Esophagus squamous epithelium (tissue), 5 donors: ENCODE results near the gene AP5Z1. TPM values are rescaled to one million over a fixed set of nuclear protein-coding genes. Genes with fewer than 3 reads are reported as not detected.
"Not testable (repeated sequence)": the region's sequence is repeated elsewhere in the genome, so short reads cannot be mapped to it uniquely, and the experiment has no call there.

ENCODE experiments used
- DNase-seq: peaks from one replicate; lab custom pipeline; 2025; lab: John Stamatoyannopoulos, UW
- H3K27ac ChIP-seq, 4 donors: fragments of 200-600 bp; sonication (generic); one replicate each; pipeline ENCODE4 v1.5.1; 2016 to 2019; ENCODE audit warnings: mild to moderate bottlenecking in 1 of 4
- H3K27me3 ChIP-seq, 4 donors: fragments of 200-600 bp; sonication (generic); 1 replicate in 3 of 4; 2 replicates in 1 of 4; pipeline versions ENCODE4 v1.5.1 to v1.6.0; 2017 to 2021; ENCODE audit warnings: antibody characterized with exemption in 1 of 4
- H3K36me3 ChIP-seq, 3 donors: fragments of 200-600 bp; sonication (generic); one replicate each; pipeline ENCODE4 v1.5.1; 2016 to 2019
- H3K4me1 ChIP-seq, 3 donors: fragments of 200-600 bp; sonication (generic); one replicate each; pipeline ENCODE4 v1.5.1; 2017 to 2019
- H3K4me3 ChIP-seq, 4 donors: fragments of 200-600 bp; sonication (generic); 1 replicate in 3 of 4; 2 replicates in 1 of 4; pipeline ENCODE4 v1.5.1; 2016 to 2019; ENCODE audit warnings: mild to moderate bottlenecking in 2 of 4, moderate library complexity in 1 of 4
- H3K9me3 ChIP-seq, 3 donors: fragments of 200-600 bp; sonication (generic); one replicate each; pipeline ENCODE4 v1.5.1; 2016 to 2019
- CTCF ChIP-seq, 6 experiments: fragments of 450-650 bp in 4 of 6; fragments of 200-600 bp in 2 of 6; sonication (generic) in 2 of 6; IDR thresholded peaks; one replicate each; pipeline ENCODE4 v1.5.1; 2016 to 2019; ENCODE audit warnings: antibody characterized with exemption in 6 of 6, mild to moderate bottlenecking in 4 of 6, moderate library complexity in 4 of 6
- POLR2A ChIP-seq, 4 donors: fragments of 450-650 bp; IDR thresholded peaks; one replicate each; pipeline ENCODE4 v1.6.1; 2017; ENCODE audit warnings: antibody characterized with exemption in 4 of 4, mild to moderate bottlenecking in 4 of 4, moderate library complexity in 3 of 4
- WGBS, 2 donors: methylation state at CpG; one replicate each; pipeline ENCODE4 v1.1.5; 2018; 5-methylcytosine and 5-hydroxymethylcytosine counted together
- intact Hi-C: fragments of 100-400 bp; cut with DNase I; formaldehyde crosslinking; loops from one replicate; pipeline ENCODE4 v1.15.0; 2022
- total RNA-seq, 4 donors: library from RNA; depleted of rRNA; stranded (reverse); fragments of >200 nt; gene quantifications; one replicate each; pipeline ENCODE4 v1.1.0, GENCODE V29; 2016
- donor health status: DM: yes; HTN: yes; CAD: no.

Gene AP5Z1
- total RNA-seq, 4 donors from 2014 or later, result 11.2 to 32.8 (median 23.8) TPM

- Histone ChIP-seq H3K4me1 (peaks cover 0 to 13% (median 0%) of the 10 kb centered on the region in 3 donors), H3K4me3 (no peak overlapping the region), H3K27ac (no peak overlapping the region), H3K27me3 (peaks cover 0 to 6% (median 0%) of the 10 kb centered on the region in 4 donors), H3K36me3 (no peaks in the 10 kb centered on the region), H3K9me3 (no peaks in the 10 kb centered on the region)
- WGBS, 2 donors, result 81% methylated on average over 4 of the region's 10 CpGs; no CpG with 5 or more reads in 1 of the 2 donors
- no peak for TF ChIP-seq CTCF (IDR thresholded peaks at IDR 0.05)
- no peak for TF ChIP-seq POLR2A (IDR thresholded peaks at IDR 0.05)
- DNase-seq, result no peak
- intact Hi-C loops, result no loop called here
These were observed 25.1 kb downstream of the AP5Z1 start for GRCh38 chr7:4800487-4800886.

GRCh38 chr7:4800926-4801838 is 25.8 kb downstream of the AP5Z1 start:
- Histone ChIP-seq H3K27ac (no peak overlapping the region), H3K4me3 (no peak overlapping the region), H3K27me3 (peaks cover 0 to 12% (median 0%) of the 10 kb centered on the region in 4 donors), H3K9me3 (no peaks in the 10 kb centered on the region), H3K36me3 (no peaks in the 10 kb centered on the region), H3K4me1 (peaks cover 0 to 13% (median 0%) of the 10 kb centered on the region in 3 donors)
- WGBS, 2 donors, result 75 to 79% methylated on average over 4 to 5 of the region's 27 CpGs
- no peak for DNase-seq
- intact Hi-C loops, result no loop called here
- TF ChIP-seq CTCF (IDR thresholded peaks at IDR 0.05) (no peak), POLR2A (IDR thresholded peaks at IDR 0.05) (no peak)

- Histone ChIP-seq H3K9me3 (no peaks in the 10 kb centered on the region), H3K4me3 (no peak overlapping the region), H3K27me3 (peaks cover 0 to 18% (median 0%) of the 10 kb centered on the region in 4 donors), H3K4me1 (peaks cover 0 to 13% (median 0%) of the 10 kb centered on the region in 3 donors), H3K36me3 (no peaks in the 10 kb centered on the region), H3K27ac (no peak overlapping the region)
- intact Hi-C loops, result no loop called here
- TF ChIP-seq CTCF (IDR thresholded peaks at IDR 0.05), result no peak
- TF ChIP-seq POLR2A (IDR thresholded peaks at IDR 0.05), result no peak
- no peak for DNase-seq
- WGBS, 2 donors, result 60% methylated on average over 1 of the region's 18 CpGs; no CpG with 5 or more reads in 1 of the 2 donors
These were observed 26.4 kb downstream of the AP5Z1 start for GRCh38 chr7:4801839-4802231.

- peaks cover 0 to 13% (median 0%) of the 10 kb centered on the region in 3 donors for H3K4me1 ChIP-seq
- H3K36me3 ChIP-seq, H3K27ac ChIP-seq, H3K4me3 ChIP-seq, DNase-seq, intact Hi-C loops, H3K9me3 ChIP-seq: not testable (repeated sequence)
- peaks cover 0 to 22% (median 0%) of the 10 kb centered on the region in 4 donors for H3K27me3 ChIP-seq
- no CpG with 5 or more reads among the region's 23 CpGs for WGBS, 2 donors
These were observed 27.2 kb downstream of the AP5Z1 start for GRCh38 chr7:4802577-4802976.

GRCh38 chr7:4803397-4804241 is 28.2 kb downstream of the AP5Z1 start:
- DNase-seq, result no peak

More at GRCh38 chr7:4803397-4804241, 28.2 kb downstream of the AP5Z1 start:
- no peak for TF ChIP-seq CTCF (IDR thresholded peaks at IDR 0.05)
- no peak for TF ChIP-seq POLR2A (IDR thresholded peaks at IDR 0.05)
- no peak overlapping the region for H3K4me3 ChIP-seq
- peaks cover 0 to 6% (median 0%) of the 10 kb centered on the region in 3 donors for H3K4me1 ChIP-seq
- no peaks in the 10 kb centered on the region for H3K36me3 ChIP-seq
- peaks cover 0 to 26% (median 0%) of the 10 kb centered on the region in 4 donors for H3K27me3 ChIP-seq
- H3K27ac ChIP-seq, result no peak overlapping the region
- no peaks in the 10 kb centered on the region for H3K9me3 ChIP-seq
- WGBS, 2 donors, result 84% methylated on average over 6 of the region's 41 CpGs; no CpG with 5 or more reads in 1 of the 2 donors
- intact Hi-C loops, result no loop called here
